GM12892 (cell line): ENCODE measurements around the gene STK16.

Experiments
- POLR2A ChIP-seq: IDR thresholded peaks from 2 replicates; pipeline ENCODE4 v1.6.1; 2011; ENCODE audit warnings: low read depth, low read length, control low read depth
- POLR2AphosphoS5 ChIP-seq: IDR thresholded peaks from 2 replicates; pipeline ENCODE4 v1.6.1; 2011; ENCODE audit warnings: low read depth, low read length, control low read depth
- TAF1 ChIP-seq: IDR thresholded peaks from 2 replicates; pipeline ENCODE4 v1.6.1; 2011; ENCODE audit warnings: low read depth, mild to moderate bottlenecking, control low read depth, low read length, borderline replicate concordance

GRCh38 chr2:219286436-219287115 is 41.3 kb downstream of the STK16 start:
- TF ChIP-seq POLR2A (no peak), TAF1 (no peak), POLR2AphosphoS5 (no peak)
